ENCODE data around the gene MAD1L1.

Gene MAD1L1

DNA sequence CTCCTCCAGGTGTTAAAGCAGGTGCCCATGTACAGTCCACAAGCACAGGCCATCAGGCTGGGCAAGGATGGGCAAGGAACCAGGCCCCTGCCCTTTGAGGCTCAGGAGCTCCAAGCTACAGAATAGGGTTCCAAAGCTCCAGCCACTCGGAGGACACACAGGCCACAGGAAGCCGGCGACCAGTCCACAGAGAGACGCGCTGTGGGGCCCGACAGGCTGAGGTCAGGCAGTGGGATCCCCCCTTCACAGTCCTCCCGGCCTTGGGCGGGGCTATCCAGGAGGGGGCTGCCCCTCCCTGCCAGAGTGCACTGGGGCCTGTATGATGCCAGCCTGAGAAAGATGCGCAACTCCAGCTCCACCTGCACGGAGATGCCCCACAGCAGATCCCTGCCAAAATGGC lies 34.0 kb downstream of the MAD1L1 start:
- no peak for DNase-seq

DNA sequence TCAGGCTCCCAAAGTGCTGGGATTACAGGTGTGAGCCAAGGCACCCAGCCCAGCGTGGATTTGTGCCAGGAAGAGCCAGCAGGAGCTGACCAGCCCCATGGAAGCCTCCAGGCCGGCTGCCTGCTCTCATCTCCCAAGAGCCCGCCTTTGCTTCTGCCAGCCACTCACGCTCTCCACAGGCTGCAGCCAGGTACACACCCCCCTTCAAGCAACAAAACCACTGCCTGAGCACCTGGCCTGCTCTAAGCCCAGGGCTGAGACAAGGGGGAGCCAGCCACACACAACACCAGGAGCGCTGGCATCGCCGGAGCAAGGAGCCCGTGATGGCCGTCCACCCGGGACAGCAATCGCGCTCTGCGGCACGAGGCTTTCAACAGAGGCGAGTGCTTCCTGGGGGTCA lies 34.5 kb downstream of the MAD1L1 start:
- no peak for DNase-seq

DNA sequence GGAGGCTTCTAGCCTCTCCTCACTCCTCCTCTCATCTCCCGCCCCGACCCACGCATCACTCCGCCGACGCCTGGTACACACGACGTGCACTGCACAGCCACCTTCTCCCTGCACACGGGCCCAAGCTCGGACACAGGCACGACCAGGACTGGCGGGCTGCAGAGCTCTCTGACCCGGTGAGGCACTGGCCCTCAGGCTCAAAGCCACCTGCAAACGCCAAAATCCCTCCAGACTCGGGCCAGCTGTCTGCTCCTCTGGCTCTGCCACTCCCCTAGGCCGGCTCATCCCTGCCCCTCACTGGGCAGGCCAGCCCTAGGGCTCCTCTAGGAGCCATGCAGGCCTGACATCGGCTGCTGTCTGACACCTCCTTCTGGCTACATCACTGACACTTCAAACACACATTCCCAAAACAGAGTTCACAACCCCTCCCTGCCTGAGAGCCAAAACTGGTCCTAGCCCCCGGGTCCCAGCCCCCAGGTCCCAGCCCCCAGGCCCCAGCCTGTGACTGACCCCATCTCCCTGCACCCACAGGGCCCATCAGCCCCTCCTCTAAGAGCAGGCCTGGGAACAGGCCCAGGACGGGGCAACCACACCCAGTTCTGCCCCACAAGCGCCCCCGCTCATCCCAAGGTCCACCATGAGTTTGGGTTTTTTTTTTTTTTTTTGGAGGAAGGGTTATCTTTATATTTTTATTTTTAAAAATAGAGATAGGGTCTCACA lies 35.1 kb downstream of the MAD1L1 start:
- no peak for DNase-seq

GRCh38 chr7:2196381-2197378 lies 36.1 kb downstream of the MAD1L1 start:
- DNase-seq = no peak

GRCh38 chr7:2195400-2196246 lies 37.1 kb downstream of the MAD1L1 start:
- no peak for DNase-seq

- DNase-seq = no peak
These were observed 39.0 kb downstream of the MAD1L1 start for GRCh38 chr7:2193575-2194305.

DNA sequence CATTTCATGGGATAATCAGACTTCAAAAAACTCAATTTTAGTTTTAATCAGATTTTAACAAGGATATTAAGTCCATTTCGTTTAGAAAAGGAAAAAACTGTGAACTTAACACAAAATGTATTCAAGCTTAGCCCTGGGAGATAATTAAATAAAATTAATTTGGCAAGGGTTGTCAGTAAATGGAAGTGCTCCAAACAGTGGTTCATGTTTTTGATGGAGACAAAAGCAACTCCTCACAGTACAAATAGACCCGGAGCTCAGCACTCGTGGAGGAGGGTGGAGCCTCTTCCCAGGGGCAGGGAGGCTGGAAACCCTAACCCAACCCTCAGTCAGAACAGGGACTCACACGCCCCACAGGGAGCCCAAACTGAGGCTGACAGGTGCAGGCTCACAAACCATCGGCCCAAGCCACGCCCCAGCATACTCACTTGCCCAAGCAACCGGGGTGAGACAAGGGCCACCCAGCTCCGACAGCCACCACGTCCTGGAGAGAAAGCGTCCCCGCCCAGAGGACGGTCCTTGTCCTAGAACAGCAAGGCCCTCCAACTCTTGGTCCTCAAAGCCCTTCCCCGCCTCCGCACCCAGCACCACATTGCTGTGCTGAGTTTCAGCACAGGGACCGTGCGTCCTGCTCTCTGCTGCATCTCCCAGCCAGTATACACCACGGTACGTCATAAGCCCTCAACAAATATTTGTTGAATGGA lies 39.8 kb downstream of the MAD1L1 start:
- DNase-seq = no peak

GRCh38 chr7:2191016-2191415 lies 41.7 kb downstream of the MAD1L1 start:
- DNase-seq = no peak

DNA sequence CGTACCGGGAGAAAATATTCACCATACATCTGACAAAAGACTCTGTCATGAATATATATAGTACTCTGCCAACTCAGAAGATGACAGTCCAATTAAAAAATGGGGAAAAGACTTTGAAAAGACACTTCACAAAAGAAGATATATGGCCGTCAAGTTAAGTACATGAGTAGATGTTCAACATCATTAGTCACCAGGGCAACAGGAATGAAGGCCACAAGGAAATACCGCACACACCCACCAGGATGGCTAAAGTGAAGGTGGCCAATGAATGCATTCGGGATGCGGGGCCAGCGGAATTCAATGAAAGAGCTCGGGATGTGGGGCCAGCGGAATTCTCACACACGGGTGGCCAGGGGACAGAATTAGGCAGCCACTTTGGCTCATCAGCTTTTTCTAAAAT lies 42.2 kb downstream of the MAD1L1 start:
- DNase-seq = no peak

DNA sequence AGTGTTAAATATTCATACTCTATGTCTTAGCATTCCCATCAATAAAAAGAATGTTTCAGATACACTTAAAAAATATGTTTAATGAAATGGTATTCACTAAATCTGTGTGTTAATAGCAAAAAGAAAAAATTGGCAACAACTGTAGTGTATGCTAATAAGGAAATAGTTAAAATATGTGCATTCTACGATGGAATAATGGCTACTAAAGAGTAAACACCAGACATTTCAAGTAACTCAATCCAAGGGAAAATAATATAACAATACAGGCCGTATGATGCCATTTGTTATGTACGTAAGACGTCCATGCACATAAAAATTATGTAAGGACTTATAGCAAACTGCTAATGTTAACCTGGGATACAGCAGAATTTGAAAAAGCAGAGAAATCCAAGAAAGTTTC lies 46.6 kb downstream of the MAD1L1 start:
- DNase-seq = no peak

DNA sequence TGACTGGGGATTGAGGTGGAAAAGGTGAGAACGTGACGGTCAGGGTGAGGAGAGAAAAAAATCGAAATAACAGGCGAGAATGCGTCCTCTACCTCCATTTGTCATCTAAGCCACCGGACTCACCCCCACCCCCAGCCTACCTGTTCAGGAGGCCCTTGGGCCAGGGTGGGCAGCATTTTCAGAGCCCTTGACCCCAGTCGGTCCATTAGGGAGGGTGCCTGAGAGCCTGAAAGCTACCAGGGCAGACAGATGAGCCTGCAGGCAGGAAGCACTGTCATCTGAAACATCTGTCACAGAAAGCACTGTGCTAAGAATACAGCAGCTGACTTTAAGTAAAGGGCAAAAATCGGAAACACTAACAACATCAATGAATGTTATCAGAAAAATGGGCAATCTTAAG lies 47.0 kb downstream of the MAD1L1 start:
- DNase-seq = no peak

- no peak for DNase-seq
These were observed 50.3 kb downstream of the MAD1L1 start for GRCh38 chr7:2182461-2182860.

GRCh38 chr7:2181077-2181854 lies 51.5 kb downstream of the MAD1L1 start:
- no peak for DNase-seq

DNA sequence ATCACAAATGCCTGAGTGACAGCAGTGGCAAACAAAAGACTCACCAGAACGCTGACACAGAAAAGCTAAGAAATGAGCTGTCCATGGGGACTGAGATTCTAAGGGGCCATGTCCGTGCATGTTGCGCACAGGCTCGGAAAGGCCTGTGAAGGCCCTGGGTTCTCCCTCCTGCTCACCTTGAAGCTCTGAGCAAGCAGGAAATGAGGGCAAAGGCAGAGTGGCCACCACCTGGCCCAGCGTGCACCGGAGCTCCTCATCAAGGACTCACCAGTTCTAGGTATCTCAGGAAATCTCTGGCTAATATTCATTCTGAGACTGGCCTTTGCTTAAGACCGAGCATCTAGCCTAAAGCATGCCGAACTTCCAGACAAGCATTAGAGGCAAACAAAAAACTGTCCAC lies 52.7 kb downstream of the MAD1L1 start:
- DNase-seq = no peak

- DNase-seq = no peak
These were observed 57.2 kb downstream of the MAD1L1 start for GRCh38 chr7:2175514-2175913.

DNA sequence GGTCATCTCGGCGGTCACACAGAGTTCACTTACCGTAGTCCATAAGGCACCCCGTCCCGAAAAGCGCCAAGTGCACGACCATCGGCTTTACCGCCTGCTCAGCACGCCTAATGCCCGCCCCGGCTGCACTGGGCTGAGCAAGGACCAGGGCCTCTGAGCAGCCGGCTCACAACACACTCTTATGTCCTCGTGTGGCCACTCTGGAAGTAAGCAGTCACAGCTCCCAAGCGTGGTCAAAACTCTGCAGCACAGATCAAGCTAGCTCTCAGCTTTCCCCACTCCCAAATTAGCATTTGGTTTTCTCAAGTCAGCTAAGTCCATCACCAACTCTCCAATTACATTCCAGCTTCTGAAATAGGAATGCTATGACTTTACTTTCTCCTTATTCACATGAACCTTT lies 57.7 kb downstream of the MAD1L1 start:
- DNase-seq = no peak

- no peak for DNase-seq
These were observed 59.4 kb downstream of the MAD1L1 start for GRCh38 chr7:2173189-2173827.

GRCh38 chr7:2172311-2173188 lies 60.2 kb downstream of the MAD1L1 start:
- DNase-seq = no peak

GRCh38 chr7:2171855-2172254 lies 60.9 kb downstream of the MAD1L1 start:
- DNase-seq = no peak
